NCI-H2227 treated with DMSO at 0.1 percent for 48 hours (cell line): ENCODE data around the gene CHD2.
"Not testable (repeated sequence)": the region's sequence is repeated elsewhere in the genome, so short reads cannot be mapped to it uniquely, and the experiment has no call there.

Experiments
- DNase-seq: peaks from one replicate; lab custom pipeline; 2025; lab: John Stamatoyannopoulos, UW

Gene CHD2

GRCh38 chr15:92906020-92906419 is 5.9 kb downstream of the CHD2 start:
- DNase-seq, result no peak

GRCh38 chr15:92906563-92907081 is 6.5 kb downstream of the CHD2 start:
- no peak for DNase-seq

GRCh38 chr15:92907229-92907628 is 7.1 kb downstream of the CHD2 start:
- DNase-seq, result no peak

- DNase-seq, result peak; percentile 40
Observed at GRCh38 chr15:92907896-92908712, 8.0 kb downstream of the CHD2 start.

- DNase-seq, result no peak
Observed at GRCh38 chr15:92908713-92909057, 8.6 kb downstream of the CHD2 start.

GRCh38 chr15:92909136-92909781 is 9.1 kb downstream of the CHD2 start:
- DNase-seq, result no peak

- no peak for DNase-seq
Observed at GRCh38 chr15:92910451-92910850, 10.3 kb downstream of the CHD2 start.

GRCh38 chr15:92914103-92914499 is 14.0 kb downstream of the CHD2 start:
- no peak for DNase-seq

GRCh38 chr15:92914768-92915221 is 14.7 kb downstream of the CHD2 start:
- no peak for DNase-seq

- DNase-seq, result no peak
Observed at GRCh38 chr15:92915766-92916435, 15.8 kb downstream of the CHD2 start.

GRCh38 chr15:92917598-92918407 is 17.7 kb downstream of the CHD2 start:
- DNase-seq, result peak; percentile 80

GRCh38 chr15:92918881-92919280 is 18.8 kb downstream of the CHD2 start:
- DNase-seq, result not testable (repeated sequence)

GRCh38 chr15:92920595-92921161 is 20.6 kb downstream of the CHD2 start:
- DNase-seq, result no peak

- DNase-seq, result no peak
Observed at GRCh38 chr15:92921215-92922131, 21.3 kb downstream of the CHD2 start.

GRCh38 chr15:92922418-92923002 is 22.4 kb downstream of the CHD2 start:
- no peak for DNase-seq

- DNase-seq, result no peak
Observed at GRCh38 chr15:92924216-92924615, 24.1 kb downstream of the CHD2 start.

- DNase-seq, result no peak
Observed at GRCh38 chr15:92925454-92925853, 25.3 kb downstream of the CHD2 start.

- DNase-seq, result no peak
Observed at GRCh38 chr15:92928225-92928750, 28.2 kb downstream of the CHD2 start.

GRCh38 chr15:92929002-92929401 is 28.9 kb downstream of the CHD2 start:
- no peak for DNase-seq
